GM18526 (cell line): Measurements from ENCODE around the gene ARHGAP22.

Experiments used
- POLR2A ChIP-seq: IDR thresholded peaks from 3 replicates; pipeline ENCODE4 v1.6.1; 2011; ENCODE audit not compliant: insufficient read length; ENCODE audit errors: extremely low read depth

ARHGAP22 gene

GRCh38 chr10:48418189-48418788 is 186.6 kb downstream of the ARHGAP22 start:
- no peak for TF ChIP-seq POLR2A

- no peak for TF ChIP-seq POLR2A
Measured at GRCh38 chr10:48417374-48417773, 187.5 kb downstream of the ARHGAP22 start.

DNA sequence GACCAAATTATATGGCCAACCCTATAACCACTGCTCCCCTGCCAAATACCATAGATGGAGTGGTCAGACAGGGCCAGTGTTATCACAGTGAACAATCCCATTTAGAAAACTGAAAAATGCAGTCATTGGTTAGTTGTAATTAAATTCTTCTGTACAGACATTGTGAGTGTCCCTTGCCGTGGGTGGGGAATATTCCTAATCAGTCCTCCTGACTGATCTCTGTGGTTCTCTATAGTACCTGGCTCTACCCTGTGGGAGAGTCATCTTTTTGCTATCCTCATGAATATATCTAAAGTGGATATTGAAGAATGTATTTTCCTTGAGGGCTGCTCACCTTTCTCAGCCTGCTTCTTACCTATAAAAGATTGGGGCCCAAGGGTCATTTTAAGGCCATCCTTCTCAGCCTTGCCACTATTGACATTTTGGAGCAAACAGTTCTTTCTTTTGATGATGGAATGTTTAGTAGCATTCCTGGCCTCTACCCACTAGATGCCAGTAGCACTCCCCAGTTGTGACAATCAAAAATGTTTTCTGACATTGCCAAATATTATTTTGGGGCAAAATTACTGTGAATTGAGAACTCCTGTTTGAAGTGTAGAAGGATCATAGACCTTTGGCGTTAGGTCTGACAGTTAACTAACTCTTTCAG is 188.2 kb downstream of the ARHGAP22 start:
- no peak for TF ChIP-seq POLR2A

DNA sequence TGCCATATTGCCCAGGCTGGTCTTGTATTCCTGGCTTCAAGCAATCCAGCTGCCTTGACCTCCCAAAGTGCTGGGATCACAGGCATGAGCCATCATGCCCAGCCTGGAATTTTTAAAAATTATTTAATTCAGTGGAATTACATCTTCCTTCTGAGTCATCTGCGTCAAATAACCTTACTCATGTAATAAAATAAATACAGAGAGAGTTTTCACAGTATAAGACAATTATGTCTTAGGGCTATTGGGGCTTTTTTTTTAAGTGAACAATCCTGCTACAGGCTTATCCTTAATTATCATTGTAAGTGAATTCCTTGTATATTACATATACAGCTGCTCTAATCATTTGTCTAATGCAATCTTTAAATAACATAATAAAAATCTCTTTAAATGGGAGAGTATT is 190.1 kb downstream of the ARHGAP22 start:
- TF ChIP-seq POLR2A = no peak

GRCh38 chr10:48414160-48414559 is 190.7 kb downstream of the ARHGAP22 start:
- TF ChIP-seq POLR2A = no peak

DNA sequence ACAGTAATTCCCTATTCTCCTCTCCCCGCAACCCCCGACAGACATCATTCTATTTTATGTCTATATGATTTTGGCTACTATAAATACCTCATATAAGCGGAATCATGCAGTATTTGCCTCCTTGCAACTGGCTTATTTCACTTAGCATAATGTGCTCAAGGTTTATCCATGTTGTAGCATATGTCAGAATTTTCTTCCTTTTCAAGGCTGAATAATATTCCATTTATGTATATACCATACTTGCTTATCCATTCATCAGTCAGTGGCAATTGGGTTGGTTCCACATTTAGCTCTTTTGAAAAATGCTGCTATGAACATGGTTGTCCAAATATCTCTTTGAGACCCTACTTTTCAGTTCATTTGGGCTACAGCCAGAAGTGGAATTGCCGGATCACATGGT is 191.9 kb downstream of the ARHGAP22 start:
- no peak for TF ChIP-seq POLR2A

- TF ChIP-seq POLR2A = no peak
Measured at GRCh38 chr10:48412081-48412480, 192.8 kb downstream of the ARHGAP22 start.

- TF ChIP-seq POLR2A = no peak
Measured at GRCh38 chr10:48411510-48411909, 193.4 kb downstream of the ARHGAP22 start.

DNA sequence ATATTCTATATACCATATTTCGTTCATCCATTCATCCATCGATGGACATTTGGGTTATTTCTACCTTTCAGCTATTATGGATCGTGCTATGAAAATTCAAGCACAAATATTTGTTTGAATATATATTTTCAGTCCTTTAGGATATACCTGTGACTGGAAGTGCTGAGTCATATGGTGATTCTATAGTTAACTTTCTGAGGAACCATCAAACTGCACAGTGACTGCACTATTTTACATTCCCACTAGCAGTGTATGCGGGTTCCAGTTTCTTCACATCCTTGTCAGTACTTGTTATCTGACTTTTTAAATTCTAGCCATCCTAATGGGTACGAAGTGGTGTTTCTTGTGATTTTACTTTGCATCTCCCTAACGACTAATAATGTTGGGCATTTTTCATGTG is 194.4 kb downstream of the ARHGAP22 start:
- TF ChIP-seq POLR2A = no peak

GRCh38 chr10:48406658-48407057 is 198.2 kb downstream of the ARHGAP22 start:
- TF ChIP-seq POLR2A = no peak

- TF ChIP-seq POLR2A = no peak
Measured at GRCh38 chr10:48406204-48406603, 198.7 kb downstream of the ARHGAP22 start.

DNA sequence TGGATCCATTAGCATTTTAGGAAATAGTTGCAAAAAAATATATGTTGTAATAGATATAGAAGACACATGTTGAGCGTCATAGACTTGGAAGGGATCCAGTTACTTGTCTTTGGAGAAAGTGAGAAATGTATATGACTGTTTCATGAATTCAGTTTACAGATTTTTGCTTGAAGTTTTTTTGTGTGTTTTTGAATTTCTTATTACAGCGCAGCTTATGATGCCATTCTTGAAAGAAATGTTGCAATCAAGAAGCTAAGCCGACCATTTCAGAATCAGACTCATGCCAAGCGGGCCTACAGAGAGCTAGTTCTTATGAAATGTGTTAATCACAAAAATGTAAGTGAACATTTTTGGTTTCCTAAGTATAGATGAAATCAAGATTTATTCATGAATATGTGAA is 200.2 kb downstream of the ARHGAP22 start:
- TF ChIP-seq POLR2A = no peak

DNA sequence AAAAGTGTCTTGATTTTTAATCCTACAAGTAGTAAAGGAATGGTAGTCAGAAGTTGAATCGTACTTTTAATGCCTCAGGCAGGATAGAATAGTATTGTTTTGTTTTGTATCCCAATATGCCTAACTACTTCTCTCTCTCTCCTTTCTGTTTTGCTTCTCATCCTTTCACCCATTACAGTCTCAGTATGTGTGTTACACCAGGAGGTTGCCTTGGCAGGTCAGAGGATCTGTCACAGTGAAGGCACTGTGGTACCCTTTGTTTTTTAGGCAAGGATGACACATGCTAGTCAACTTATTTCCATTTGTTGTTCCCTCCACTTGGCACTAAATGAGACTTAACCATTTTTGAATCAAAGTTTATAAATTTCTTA is 204.0 kb downstream of the ARHGAP22 start:
- TF ChIP-seq POLR2A = no peak

DNA sequence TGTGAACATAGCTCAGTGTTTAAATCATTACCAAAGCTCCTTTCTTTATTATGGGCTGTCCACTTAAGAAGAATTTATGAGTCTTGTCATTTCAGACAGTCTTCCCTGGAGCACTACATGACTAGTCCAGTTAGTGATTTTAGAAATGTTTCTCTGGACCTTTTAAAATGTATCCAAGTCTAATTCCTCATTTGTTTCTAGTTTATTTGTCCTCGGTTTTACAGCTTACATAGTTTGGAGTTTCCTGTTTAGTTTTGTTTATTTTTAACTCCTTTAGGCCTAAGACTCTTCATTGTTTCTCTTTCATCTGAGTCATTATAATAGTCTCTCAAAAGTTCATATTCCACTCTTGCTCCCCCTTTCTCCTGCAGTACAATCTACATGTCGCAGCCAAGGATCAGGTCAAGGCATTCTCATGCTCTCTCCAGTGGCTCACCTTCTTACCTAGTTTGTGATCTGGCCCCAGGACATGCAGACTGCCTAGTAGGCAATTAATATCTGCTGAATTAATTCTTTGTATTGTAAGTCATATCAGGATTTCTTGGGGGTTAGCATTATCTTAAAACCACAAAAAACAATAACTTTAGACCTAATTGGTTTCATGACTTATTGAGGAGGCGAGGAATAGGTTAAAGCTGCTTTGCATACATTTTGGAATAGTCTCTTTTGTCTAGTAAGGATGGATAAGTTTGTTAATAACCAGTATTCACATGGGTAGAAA is 204.6 kb downstream of the ARHGAP22 start:
- TF ChIP-seq POLR2A = no peak

DNA sequence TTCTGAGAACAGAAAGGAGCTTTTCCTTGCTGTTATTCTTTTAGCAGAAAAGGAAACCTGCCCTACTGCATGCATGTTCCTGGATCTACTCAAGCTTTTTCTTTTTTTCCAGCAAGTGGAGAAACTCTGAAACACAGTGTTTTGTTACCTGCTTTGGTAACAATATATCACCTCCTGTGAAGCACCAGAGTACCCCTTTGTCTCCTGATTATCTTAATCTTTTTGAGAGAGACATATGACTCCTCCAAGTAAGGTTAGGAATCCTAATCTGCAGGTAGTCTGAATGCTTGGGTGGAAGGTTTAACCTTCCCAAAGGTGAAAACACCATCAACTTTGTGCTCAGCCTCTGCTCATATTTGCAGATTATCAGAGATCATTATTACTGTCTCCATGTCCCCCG is 205.3 kb downstream of the ARHGAP22 start:
- TF ChIP-seq POLR2A = no peak

DNA sequence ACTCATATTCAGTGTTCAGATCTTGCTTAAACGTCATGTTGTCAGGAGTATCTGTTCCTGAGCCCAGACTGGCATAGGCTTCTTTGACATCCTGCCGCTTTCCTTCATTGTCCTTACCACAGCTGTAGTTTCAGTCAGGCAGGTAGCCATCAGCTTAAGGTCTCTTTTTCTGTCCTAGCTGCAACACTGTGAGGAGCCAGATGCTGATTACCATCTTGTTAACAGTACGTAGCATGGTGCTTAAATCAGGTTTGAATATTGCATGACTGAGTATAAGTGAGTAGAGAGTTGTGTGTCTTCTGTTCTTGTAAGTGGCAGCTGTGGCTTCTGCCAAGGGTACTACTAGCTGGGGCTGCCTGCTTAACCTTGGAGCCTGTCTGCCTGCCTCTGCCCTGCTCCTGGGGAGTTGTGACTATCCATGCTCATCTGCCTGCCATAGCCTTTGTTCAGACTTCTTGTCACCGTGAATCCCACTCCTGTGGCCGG is 205.8 kb downstream of the ARHGAP22 start:
- no peak for TF ChIP-seq POLR2A

DNA sequence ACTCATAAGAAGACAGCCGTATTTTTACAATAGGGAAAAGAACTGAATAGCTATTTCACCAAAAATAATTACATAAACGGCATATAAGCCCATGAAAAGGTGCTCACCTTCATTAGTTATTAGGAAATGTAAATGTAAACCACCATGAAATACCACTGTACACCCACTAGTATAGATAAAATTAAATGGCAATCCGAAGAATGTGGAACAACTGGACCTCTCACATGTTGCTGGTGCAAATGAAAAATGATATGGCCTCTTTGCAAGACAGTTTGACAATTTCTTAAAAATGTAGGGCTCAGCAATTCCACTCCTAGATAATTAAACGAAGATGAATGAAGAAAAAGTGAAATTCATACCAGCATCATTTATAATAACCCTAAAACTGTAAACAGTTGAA is 206.6 kb downstream of the ARHGAP22 start:
- TF ChIP-seq POLR2A = no peak
